Kidney epithelial cell (primary cell): ENCODE results near the gene IGFBP3. TPM values are rescaled to one million over a fixed set of nuclear protein-coding genes. Genes with fewer than 3 reads are reported as not detected.
"Not testable (repeated sequence)": the region's sequence is repeated elsewhere in the genome, so short reads cannot be mapped to it uniquely, and the experiment has no call there.

Experiments used
- DNase-seq: peaks from one replicate; pipeline ENCODE4 v3.0.0-alpha.2; 2010; ENCODE audit warnings: low read depth
- H3K27me3 ChIP-seq: 2 replicates; pipeline ENCODE4 v1.6.0; 2011; ENCODE audit warnings: low read length; ENCODE audit not compliant: control insufficient read depth, insufficient read depth
- H3K36me3 ChIP-seq: 2 replicates; pipeline ENCODE4 v1.5.1; 2011; ENCODE audit warnings: low read length; ENCODE audit not compliant: control insufficient read depth, insufficient read depth
- H3K4me3 ChIP-seq: 2 replicates; pipeline ENCODE4 v1.5.1; 2011; ENCODE audit warnings: low read depth, mild to moderate bottlenecking, control low read depth, low read length
- CTCF ChIP-seq: IDR thresholded peaks from 2 replicates; pipeline ENCODE4 v1.5.1; 2011; ENCODE audit warnings: mild to moderate bottlenecking, moderate library complexity, low read length, control low read depth, inconsistent platforms; ENCODE audit not compliant: insufficient read depth, poor library complexity, severe bottlenecking
- total RNA-seq: library from RNA; depleted of rRNA; stranded (reverse); fragments of >200 nt; gene quantifications from 2 replicates; pipeline ENCODE4 v1.2.3, GENCODE V29; 2015

The IGFBP3 gene
- total RNA-seq, 1 donor from 2014 or later, result 152 TPM

- no peak for TF ChIP-seq CTCF
- H3K27me3 ChIP-seq, result no peaks in the 10 kb centered on the region
- H3K4me3 ChIP-seq, result no peak overlapping the region
- no peak for DNase-seq
- H3K36me3 ChIP-seq, result no peaks in the 10 kb centered on the region
Observed at GRCh38 chr7:45967591-45968157, 46.6 kb upstream of the IGFBP3 start.

- Histone ChIP-seq H3K4me3 (no peak overlapping the region), H3K27me3 (no peaks in the 10 kb centered on the region), H3K36me3 (no peaks in the 10 kb centered on the region)
- no peak for DNase-seq
- TF ChIP-seq CTCF, result no peak
Observed at GRCh38 chr7:45962861-45963260, 41.8 kb upstream of the IGFBP3 start.

GRCh38 chr7:45957721-45958120 is 36.6 kb upstream of the IGFBP3 start:
- no peak for TF ChIP-seq CTCF

GRCh38 chr7:45955286-45955685 is 34.2 kb upstream of the IGFBP3 start:
- Histone ChIP-seq H3K4me3 (no peak overlapping the region), H3K36me3 (no peaks in the 10 kb centered on the region), H3K27me3 (no peaks in the 10 kb centered on the region)
- no peak for TF ChIP-seq CTCF
- no peak for DNase-seq

More at GRCh38 chr7:45957721-45958120, 36.6 kb upstream of the IGFBP3 start:
- DNase-seq, result no peak
- Histone ChIP-seq H3K27me3 (no peaks in the 10 kb centered on the region), H3K36me3 (no peaks in the 10 kb centered on the region), H3K4me3 (no peak overlapping the region)

- not testable (repeated sequence) for H3K4me3 ChIP-seq, H3K36me3 ChIP-seq, H3K27me3 ChIP-seq, DNase-seq
Observed at GRCh38 chr7:45953055-45953454, 32.0 kb upstream of the IGFBP3 start.

GRCh38 chr7:45944058-45944457 is 23.0 kb upstream of the IGFBP3 start:
- no peaks in the 10 kb centered on the region for H3K36me3 ChIP-seq
- H3K27me3 ChIP-seq, result no peaks in the 10 kb centered on the region
- H3K4me3 ChIP-seq, result no peak overlapping the region
- DNase-seq, result no peak
- TF ChIP-seq CTCF, result no peak
